OCI-LY7 (cell line): Measurements from ENCODE around the gene CDON. TPM values are rescaled to one million over a fixed set of nuclear protein-coding genes. Genes with fewer than 3 reads are reported as not detected.

Experiments used
- BruUV-seq: library from RNA; stranded (reverse); fragments of 400-500 nt; replicated peaks from 2 replicates; lab custom pipeline; 2021; lab: Mats Ljungman, UMichigan
- CTCF ChIA-PET: fragments of 300-600 bp; sonication (Branson Sonifier 250); formaldehyde crosslinking; loops from one replicate; lab custom pipeline; 2022; ENCODE audit warnings: antibody characterized with exemption; ENCODE audit not compliant: unreplicated experiment; lab: Charles Lee
- POLR2A ChIA-PET: fragments of 300-600 bp; sonication (Branson Sonifier 250); formaldehyde crosslinking; loops from one replicate; lab custom pipeline; 2022; ENCODE audit warnings: antibody characterized with exemption; lab: Charles Lee
- DNase-seq: peaks from one replicate; pipeline ENCODE4 v3.0.0-alpha.2; 2015; ENCODE audit warnings: low spot score
- H2AFZ ChIP-seq: fragments of 200-600 bp; sonication (generic), shearing (Covaris generic); 2 replicates; pipeline ENCODE4 v1.6.1; 2014; ENCODE audit warnings: mild to moderate bottlenecking, antibody characterized with exemption, low read length, moderate library complexity
- H3K27ac ChIP-seq: fragments of 200-600 bp; sonication (generic); 2 replicates; pipeline ENCODE4 v1.5.1; 2014; ENCODE audit warnings: mixed run types, low read depth, mild to moderate bottlenecking, moderate library complexity, low read length, inconsistent platforms; ENCODE audit not compliant: poor library complexity, severe bottlenecking
- H3K36me3 ChIP-seq: fragments of 200-600 bp; sonication (generic); 2 replicates; pipeline ENCODE4 v1.6.1; 2014; ENCODE audit warnings: mild to moderate bottlenecking, antibody characterized with exemption, low read length, moderate library complexity, mixed read lengths; ENCODE audit not compliant: insufficient read depth
- H3K4me1 ChIP-seq: fragments of 200-600 bp; sonication (generic); 2 replicates; pipeline ENCODE4 v1.5.1; 2014; ENCODE audit warnings: mild to moderate bottlenecking, low read length; ENCODE audit not compliant: insufficient read depth, poor library complexity, severe bottlenecking
- H3K4me2 ChIP-seq: fragments of 200-600 bp; sonication (generic); 2 replicates; pipeline ENCODE4 v1.6.1; 2014; ENCODE audit warnings: mild to moderate bottlenecking, low read length
- H3K4me3 ChIP-seq: fragments of 200-600 bp; sonication (generic); 2 replicates; pipeline ENCODE4 v1.5.1; 2014; ENCODE audit warnings: mild to moderate bottlenecking, low read depth, low read length; ENCODE audit not compliant: poor library complexity, severe bottlenecking
- H3K79me2 ChIP-seq: fragments of 200-600 bp; sonication (generic); 2 replicates; pipeline ENCODE4 v1.6.1; 2016; ENCODE audit warnings: low read depth, mild to moderate bottlenecking, low read length, moderate library complexity, mixed read lengths; ENCODE audit not compliant: insufficient read depth
- H3K9me2 ChIP-seq: fragments of 200-600 bp; sonication (generic); 2 replicates; pipeline ENCODE4 v1.6.1; 2016; ENCODE audit warnings: mild to moderate bottlenecking, low read length, mixed read lengths; ENCODE audit not compliant: insufficient read depth
- H3K9me3 ChIP-seq: fragments of 200-600 bp; sonication (generic); 2 replicates; pipeline ENCODE4 v1.6.1; 2014; ENCODE audit warnings: mild to moderate bottlenecking, mixed run types, low read length, mixed read lengths
- H4K20me1 ChIP-seq: fragments of 200-600 bp; sonication (generic); 2 replicates; pipeline ENCODE4 v1.6.1; 2014; ENCODE audit warnings: mild to moderate bottlenecking, antibody characterized with exemption, low read length, moderate library complexity, mixed read lengths; ENCODE audit not compliant: insufficient read depth
- CTCF ChIP-seq: fragments of 200-600 bp; sonication (generic); conservative IDR thresholded peaks from 2 replicates; pipeline ENCODE4 v1.5.1; 2014; ENCODE audit warnings: mild to moderate bottlenecking, antibody characterized with exemption, low read length, moderate library complexity, mixed read lengths
- EZH2phosphoT487 ChIP-seq: fragments of 200-600 bp; sonication (generic); IDR thresholded peaks from 2 replicates; pipeline ENCODE4 v1.6.1; 2018; ENCODE audit warnings: low read depth, borderline replicate concordance, mild to moderate bottlenecking, mixed run types, antibody characterized with exemption, low read length, moderate library complexity, mixed read lengths
- intact Hi-C: fragments of 100-400 bp; cut with micrococcal nuclease; formaldehyde crosslinking; loops from one replicate; pipeline ENCODE4 v1.10.0; 2022; ENCODE audit not compliant: unreplicated experiment
- total RNA-seq, 2 experiments: library from RNA; depleted of rRNA in 1 of 2; stranded (reverse); fragments of >200 nt in 1 of 2; shearing (Covaris generic) in 1 of 2; gene quantifications; 2 replicates each; pipeline ENCODE4 v1.2.3, GENCODE V29; 2014 to 2022

Gene CDON
- total RNA-seq, 2 experiments from 2014 or later = 1.5 to 2.5 TPM

- no peak for TF ChIP-seq EZH2phosphoT487
- no peak for TF ChIP-seq CTCF
- POLR2A ChIA-PET = no interaction called here
- BruUV-seq = no TSS peak
- DNase-seq = no peak
- H3K79me2 ChIP-seq = no peaks in the 10 kb centered on the region
- H3K4me2 ChIP-seq = no peak overlapping the region
- H3K36me3 ChIP-seq = no peaks in the 10 kb centered on the region
- CTCF ChIA-PET = no interaction called here
- H3K4me3 ChIP-seq = no peak overlapping the region
- H3K27ac ChIP-seq = no peak overlapping the region
- no peak overlapping the region for H2AFZ ChIP-seq
- no peaks in the 10 kb centered on the region for H3K9me2 ChIP-seq
- intact Hi-C loops = no loop called here
- H3K4me1 ChIP-seq = no peaks in the 10 kb centered on the region
- no peaks in the 10 kb centered on the region for H4K20me1 ChIP-seq
- no peaks in the 10 kb centered on the region for H3K9me3 ChIP-seq
Observed at GRCh38 chr11:125947419-125948277, 115.0 kb downstream of the CDON start.

GRCh38 chr11:125946712-125947418, 115.8 kb downstream of the CDON start:
- no peaks in the 10 kb centered on the region for H3K79me2 ChIP-seq
- no peak overlapping the region for H3K27ac ChIP-seq
- H3K4me2 ChIP-seq = no peak overlapping the region
- no peak overlapping the region for H3K4me3 ChIP-seq
- no peak overlapping the region for H2AFZ ChIP-seq
- no peak for DNase-seq
- H4K20me1 ChIP-seq = no peaks in the 10 kb centered on the region
- H3K36me3 ChIP-seq = no peaks in the 10 kb centered on the region
- ChIA-PET CTCF (no interaction called here), POLR2A (interaction anchor here (0.7 kb wide), 1 partner anchor 132 kb away, joined by 4 read pairs; no protein-coding TSS in a partner anchor)
- H3K9me3 ChIP-seq = no peaks in the 10 kb centered on the region
- no TSS peak for BruUV-seq
- no peaks in the 10 kb centered on the region for H3K9me2 ChIP-seq
- TF ChIP-seq CTCF (no peak), EZH2phosphoT487 (no peak)
- intact Hi-C loops = no loop called here
- H3K4me1 ChIP-seq = no peaks in the 10 kb centered on the region
